Measurements from ENCODE around the gene TIMELESS. TPM values are rescaled to one million over a fixed set of nuclear protein-coding genes. Genes with fewer than 3 reads are reported as not detected.

TIMELESS gene
- polyA plus RNA-seq, 2 of the 4 experiments (the other 2 are of a cell fraction) = 17.6 to 60.1 TPM

GRCh38 chr12:56431850-56432249 is 17.4 kb downstream of the TIMELESS start:
- ATAC-seq = no peak
- H3K4me3 ChIP-seq = no peak overlapping the region
- CTCF ChIA-PET = no interaction called here
- H3K4me1 ChIP-seq = no peaks in the 10 kb centered on the region
- H3K4me2 ChIP-seq = no peak overlapping the region
- POLR2A ChIA-PET = no interaction called here
- no peaks in the 10 kb centered on the region for H3K9me3 ChIP-seq
- no peak for FAIRE-seq
- TF ChIP-seq ZNF302 (CRISPR knock-in tag; IDR thresholded peaks at IDR 0.05) (no peak), EHMT2 (IDR thresholded peaks at IDR 0.05; ENCODE audit: low read depth) (no peak), USF2 (IDR thresholded peaks at IDR 0.05) (no peak), ATOH8 (CRISPR knock-in tag; IDR thresholded peaks at IDR 0.05; ENCODE audit: low read depth) (no peak), RARB (CRISPR knock-in tag; IDR thresholded peaks at IDR 0.05) (no peak), RAD21 (conservative IDR thresholded peaks at IDR 0.05 in 1 of 2, IDR thresholded peaks at IDR 0.05 in 1 of 2) (no peak), HEYL (CRISPR knock-in tag; IDR thresholded peaks at IDR 0.05) (no peak), ESRRA (IDR thresholded peaks at IDR 0.05; ENCODE audit: borderline replicate concordance, low read length) (no peak), ZSCAN20 (CRISPR knock-in tag; IDR thresholded peaks at IDR 0.05) (no peak), CBX2 (IDR thresholded peaks at IDR 0.05; ENCODE audit: borderline replicate concordance, low read depth) (no peak), SREBF2 (IDR thresholded peaks at IDR 0.05) (no peak), MAX (IDR thresholded peaks at IDR 0.05) (no peak), PHF8 (IDR thresholded peaks at IDR 0.05; ENCODE audit: borderline replicate concordance, low read depth) (no peak), GATA3 (IDR thresholded peaks at IDR 0.05; ENCODE audit: borderline replicate concordance) (no peak), HOXA7 (CRISPR knock-in tag; IDR thresholded peaks at IDR 0.05) (no peak), KDM5A (IDR thresholded peaks at IDR 0.05) (no peak), NR3C1 (IDR thresholded peaks at IDR 0.05) (no peak)
- H3K27ac ChIP-seq = no peak overlapping the region
- DNase-seq (ENCODE audit: low read depth in 1 of 2, low spot score in 1 of 2) = no peak
- 89% methylated on average over 3 of the region's 3 CpGs for WGBS (ENCODE audit: missing lambda C conversion rate)

- ChIA-PET POLR2A (no interaction called here), CTCF (no interaction called here)
- H3K4me3 ChIP-seq = no peak overlapping the region
- 95% methylated on average over 11 of the region's 11 CpGs for WGBS (ENCODE audit: missing lambda C conversion rate)
- no peak for TF ChIP-seq SMC3 (IDR thresholded peaks at IDR 0.05)
- TF ChIP-seq E2F6 (IDR thresholded peaks at IDR 0.05; ENCODE audit: borderline replicate concordance, low read depth) = no peak
- no peak for TF ChIP-seq FOSL2 (IDR thresholded peaks at IDR 0.05)
- TF ChIP-seq FOSL2 (CRISPR knock-in tag; IDR thresholded peaks at IDR 0.05) = no peak
- TF ChIP-seq NR3C1 (IDR thresholded peaks at IDR 0.05) = no peak
- no peak for TF ChIP-seq CBX8 (IDR thresholded peaks at IDR 0.05)
- TF ChIP-seq RCOR1 (IDR thresholded peaks at IDR 0.05; ENCODE audit: low read depth, low read length) = no peak
- TF ChIP-seq CTCF (IDR thresholded peaks at IDR 0.05) = no peak
- TF ChIP-seq BHLHE40 (IDR thresholded peaks at IDR 0.05; ENCODE audit: low read depth, low read length) = no peak
- no peak for TF ChIP-seq ZC3H11A (IDR thresholded peaks at IDR 0.05)
- TF ChIP-seq GATA3 (IDR thresholded peaks at IDR 0.05; ENCODE audit: borderline replicate concordance) = no peak
- TF ChIP-seq KDM5A (IDR thresholded peaks at IDR 0.05) = no peak
- no peak for TF ChIP-seq PBX3 (IDR thresholded peaks at IDR 0.05)
- TF ChIP-seq POLR2A (IDR thresholded peaks at IDR 0.05; ENCODE audit: low read length) = no peak
- no peak for TF ChIP-seq RFX5 (IDR thresholded peaks at IDR 0.05)
- TF ChIP-seq KDM1A (IDR thresholded peaks at IDR 0.05; ENCODE audit: low read depth) = no peak
- no peak for TF ChIP-seq BCL3 (IDR thresholded peaks at IDR 0.05)
- no peak for TF ChIP-seq ESRRA (IDR thresholded peaks at IDR 0.05; ENCODE audit: borderline replicate concordance, low read length)
- TF ChIP-seq TP53 (CRISPR knock-in tag; IDR thresholded peaks at IDR 0.05) = no peak
- no peak for TF ChIP-seq ZSCAN20 (CRISPR knock-in tag; IDR thresholded peaks at IDR 0.05)
- no peak for TF ChIP-seq TFCP2L1 (CRISPR knock-in tag; IDR thresholded peaks at IDR 0.05)
- H3K4me2 ChIP-seq = no peak overlapping the region
- no peak for DNase-seq (ENCODE audit: low read depth in 1 of 2, low spot score in 1 of 2)
- H3K27ac ChIP-seq = no peak overlapping the region
- ATAC-seq = no peak
- H3K4me1 ChIP-seq = no peaks in the 10 kb centered on the region
- no peaks in the 10 kb centered on the region for H3K9me3 ChIP-seq
- no peak for FAIRE-seq
Observed at GRCh38 chr12:56431288-56431687, 17.9 kb downstream of the TIMELESS start.

Data from A549 (cell line).